ENCODE data around the gene MRPS34.

Gene MRPS34

DNA sequence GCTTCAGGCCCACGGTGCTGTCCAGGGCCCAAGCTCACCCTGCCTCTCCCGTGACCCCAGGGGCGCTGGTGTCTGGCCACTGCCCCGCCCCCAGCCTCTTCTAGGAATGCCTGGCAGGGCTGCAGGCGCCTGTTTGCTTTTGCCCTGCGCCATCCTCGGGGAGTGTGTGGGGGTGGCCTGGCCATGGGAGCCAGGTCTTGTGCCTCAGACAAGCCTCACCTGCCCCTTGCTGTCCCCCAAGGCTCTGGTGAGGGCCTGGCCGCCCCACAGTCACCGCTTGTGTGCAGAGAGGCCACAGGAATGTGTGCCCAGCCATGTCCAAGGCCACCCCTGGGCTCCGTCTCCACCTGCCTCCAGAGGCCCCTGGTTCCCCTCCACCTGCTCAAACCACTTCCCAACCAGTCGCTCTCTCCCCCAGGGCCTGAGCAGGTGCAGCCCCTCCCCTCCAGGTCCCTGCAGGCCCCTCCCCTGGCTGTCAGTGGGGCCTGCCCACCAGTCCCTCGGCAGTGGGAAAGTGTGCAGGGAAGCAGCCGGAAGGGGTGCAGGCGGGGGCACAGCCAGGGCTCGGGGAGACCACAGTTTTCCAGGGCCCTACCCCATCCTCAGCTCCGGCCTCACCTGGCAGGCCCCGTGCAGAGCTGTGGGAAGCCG, 21.4 kb upstream of the MRPS34 start:
- no peak for DNase-seq

DNA sequence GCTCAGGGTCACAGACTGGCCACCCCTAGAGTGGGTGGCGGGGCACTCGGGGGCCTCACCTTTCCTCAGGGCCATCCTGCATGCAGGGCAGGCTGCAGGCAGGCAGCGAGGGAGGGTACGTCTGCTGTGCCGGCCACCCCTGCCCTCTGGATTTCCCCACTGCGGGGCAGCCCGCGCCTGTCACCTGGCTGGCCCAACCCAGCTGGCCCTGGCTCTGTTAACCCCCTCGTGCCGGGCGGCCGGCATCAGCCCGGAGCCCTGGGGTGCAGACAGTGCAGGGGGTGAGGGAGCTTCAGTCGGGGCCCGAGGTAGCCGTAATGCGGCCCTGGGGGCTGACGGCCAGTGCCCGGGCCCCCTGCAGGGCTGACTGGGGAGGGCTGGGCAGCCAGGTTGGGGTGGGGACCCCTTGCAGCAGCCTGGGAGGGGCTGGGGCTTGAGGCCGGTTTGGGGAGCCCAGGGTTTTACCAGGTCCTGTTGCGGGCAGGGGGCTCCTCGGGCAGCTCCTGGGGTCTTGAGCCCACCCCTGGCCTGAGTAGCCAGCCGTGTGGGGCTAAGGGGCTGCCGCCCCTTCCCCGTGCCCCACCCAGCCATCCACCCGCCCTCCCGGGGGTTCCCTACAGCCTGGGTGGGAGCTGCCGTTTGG, 20.8 kb upstream of the MRPS34 start, which contains the start of gene IGFALS:
Gene IGFALS, minus strand, starts transcription at position 128 of the 643 bp plus-strand sequence. Its CDS starts 53 bp downstream, at position 75.
- no peak for DNase-seq

DNA sequence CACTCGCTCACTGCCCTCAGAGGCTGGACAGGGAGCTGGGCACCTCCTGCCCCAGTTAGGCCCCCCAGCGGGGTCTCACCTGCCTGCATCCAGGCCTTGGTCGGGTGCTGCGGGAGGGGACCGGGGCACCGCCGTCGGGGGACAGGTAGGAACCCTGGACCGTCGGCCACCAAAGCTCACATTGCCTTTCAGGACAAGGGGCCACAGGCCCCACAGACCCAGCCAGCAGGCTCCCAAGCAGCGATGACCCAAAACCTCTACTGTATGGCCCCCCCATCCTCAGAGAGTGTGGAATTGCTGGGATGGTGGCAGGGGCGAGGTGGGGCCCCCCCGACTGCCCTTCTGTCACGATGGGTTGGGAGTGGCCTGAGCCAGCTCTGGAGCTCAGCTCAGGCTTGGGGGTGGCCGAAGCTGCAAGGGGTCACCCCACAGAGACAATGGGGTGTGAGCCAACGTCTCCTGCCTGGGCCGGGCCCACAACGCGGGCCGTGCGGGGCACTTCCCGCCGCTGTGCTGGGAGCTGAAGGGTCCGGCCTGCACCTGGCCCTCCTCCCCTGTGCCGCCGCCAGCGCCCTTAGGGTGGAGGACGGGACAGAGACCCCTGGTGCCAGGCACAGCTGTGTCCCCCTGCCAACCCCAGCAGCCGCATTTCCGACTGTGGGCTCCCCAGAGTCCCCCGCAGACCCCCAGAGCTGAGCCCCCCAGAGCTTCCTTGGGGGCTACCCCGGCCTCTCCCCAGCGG, 20.1 kb upstream of the MRPS34 start:
- DNase-seq = no peak

DNA sequence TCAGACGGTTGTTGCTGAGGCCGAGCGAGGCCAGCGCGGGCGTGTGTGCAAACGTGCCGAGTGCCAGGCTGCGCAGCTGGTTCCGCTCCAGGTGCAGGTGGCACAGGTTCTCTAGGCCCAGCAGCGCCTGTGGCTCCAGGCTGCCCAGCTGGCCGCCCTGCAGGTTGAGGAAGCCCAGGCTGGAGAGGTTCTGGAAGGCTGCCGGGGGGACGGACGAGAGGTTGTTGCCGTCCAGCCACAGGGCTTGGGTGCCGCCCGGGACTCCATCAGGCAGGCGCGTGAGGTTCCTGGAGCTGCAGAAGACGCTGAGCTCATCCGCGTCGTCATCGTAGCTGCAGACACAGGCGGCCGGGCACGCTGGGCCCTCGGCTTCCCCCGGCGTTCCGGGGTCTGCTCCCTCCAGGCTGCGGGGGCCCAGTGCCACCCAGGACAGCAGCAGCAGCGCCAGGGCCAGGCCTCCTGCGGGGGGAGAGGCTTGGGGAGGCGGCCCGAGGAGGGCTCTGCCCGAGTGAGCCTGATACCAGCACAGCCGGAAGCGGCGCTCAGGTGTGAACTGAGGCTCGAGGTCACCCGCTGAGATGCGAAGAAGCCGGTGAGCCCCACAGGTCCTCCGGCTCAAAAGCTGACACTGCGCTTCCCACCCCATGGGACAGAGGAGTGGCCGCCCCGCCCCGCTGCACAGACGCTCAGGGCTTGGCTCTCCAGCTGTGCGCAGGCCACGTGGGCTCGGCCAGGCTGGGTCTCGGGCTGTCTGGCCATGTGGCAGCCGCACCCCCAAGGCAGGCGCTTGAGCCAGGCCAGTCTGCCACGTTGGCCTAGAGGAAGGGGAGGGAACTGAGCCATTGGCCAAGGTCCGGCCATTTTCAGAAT, 19.2 kb upstream of the MRPS34 start:
- no peak for DNase-seq

DNA sequence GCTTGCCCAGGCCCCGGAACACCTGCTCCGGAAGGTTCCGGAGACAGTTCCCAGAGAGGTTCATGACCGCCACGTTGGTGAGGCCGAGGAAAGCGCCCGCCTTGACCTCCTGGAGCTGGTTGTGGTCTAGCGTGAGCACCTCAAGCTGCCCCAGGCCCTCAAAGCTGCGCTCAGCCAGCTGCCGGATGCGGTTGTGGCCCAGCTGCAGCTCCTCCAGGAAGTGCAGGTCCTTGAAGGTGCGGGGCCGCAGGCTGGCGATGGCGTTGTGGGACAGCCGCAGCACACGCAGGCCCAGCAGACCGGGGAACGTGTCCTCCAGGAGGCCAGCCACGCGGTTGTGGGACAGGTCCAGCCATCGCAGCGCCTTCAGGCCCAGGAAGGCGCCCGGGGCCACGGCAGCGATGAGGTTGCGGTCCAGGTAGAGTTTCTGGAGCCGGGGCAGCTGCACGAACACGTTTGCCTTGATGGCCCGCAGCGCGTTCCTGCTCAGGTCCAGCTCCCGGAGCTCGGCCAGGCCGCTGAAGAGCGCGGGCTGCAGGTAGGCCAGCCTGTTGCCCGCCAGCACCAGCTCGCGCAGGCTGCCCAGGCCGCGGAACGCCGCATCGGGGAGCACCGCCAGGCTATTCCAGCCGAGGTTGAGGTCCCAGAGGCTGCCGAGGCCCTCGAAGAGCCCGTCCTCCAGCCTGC, 18.5 kb upstream of the MRPS34 start:
- DNase-seq = no peak

DNA sequence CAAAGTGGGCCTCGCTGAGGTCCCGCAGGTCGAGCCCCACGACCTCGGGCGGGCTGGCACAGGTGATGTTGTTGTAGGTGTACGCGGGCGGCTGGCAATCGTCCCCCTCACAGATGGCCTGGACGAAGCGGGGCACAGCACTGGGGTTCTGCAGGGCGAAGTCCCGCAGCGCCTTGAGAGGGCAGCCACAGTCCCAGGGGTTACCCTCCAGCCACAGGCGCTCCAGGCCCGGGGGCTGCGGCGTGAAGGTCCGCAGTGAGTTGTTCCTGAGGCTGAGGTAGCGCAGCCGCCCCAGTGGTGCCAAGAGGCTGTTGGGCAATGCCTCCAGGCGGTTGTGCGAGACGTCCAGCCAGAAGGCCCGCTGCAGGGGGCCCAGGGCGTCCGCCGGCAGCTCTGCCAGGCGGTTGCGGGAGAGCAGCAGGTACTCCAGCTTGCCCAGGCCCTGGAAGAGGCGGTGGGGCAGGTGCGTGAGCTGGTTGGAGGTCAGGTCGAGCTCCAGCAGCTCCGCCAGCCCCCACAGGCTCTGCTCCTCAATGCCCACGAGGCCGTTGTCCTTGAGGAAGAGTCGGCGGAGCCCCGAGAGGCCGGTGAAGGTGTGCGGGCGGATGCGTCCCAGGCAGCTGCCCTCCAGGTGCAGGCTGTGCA, 17.8 kb upstream of the MRPS34 start:
- DNase-seq = no peak

DNA sequence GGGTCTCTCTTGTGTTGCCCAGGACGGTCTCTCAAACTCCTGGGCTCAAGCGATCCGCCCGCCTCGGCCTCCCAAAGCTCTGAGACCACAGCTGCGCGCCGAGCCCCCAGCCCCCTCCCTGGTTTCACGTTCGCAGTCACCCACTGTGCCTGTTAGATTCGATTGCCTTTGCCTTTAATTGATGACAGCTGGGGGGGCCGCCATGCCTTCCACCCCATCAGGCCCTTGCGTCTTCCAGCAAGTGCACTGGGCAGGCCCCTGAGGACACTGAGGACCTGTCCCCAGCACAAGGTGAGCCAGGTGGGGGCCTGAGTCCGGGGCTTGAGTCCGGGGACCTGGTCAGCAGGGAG, 17.3 kb upstream of the MRPS34 start:
- no peak for DNase-seq

DNA sequence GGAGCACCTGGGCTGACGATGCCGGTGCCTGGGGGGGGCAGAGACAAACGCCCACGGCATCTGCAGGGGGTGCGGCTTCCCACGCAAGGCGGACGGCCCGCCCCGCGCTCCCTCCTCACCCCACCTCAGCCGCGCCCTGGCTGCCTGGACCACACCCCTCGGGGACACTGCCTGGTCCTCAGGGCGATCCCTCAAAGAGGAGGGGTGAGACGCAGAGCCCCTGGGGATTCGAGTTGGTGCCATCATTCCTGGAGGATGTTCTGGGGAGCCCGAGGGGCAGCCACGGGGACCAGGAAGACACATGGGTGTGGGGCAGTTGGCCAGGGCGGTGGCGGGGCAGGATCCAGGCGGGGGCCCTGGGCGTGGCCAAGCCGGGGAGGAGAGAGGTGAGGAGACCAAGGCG, 16.7 kb upstream of the MRPS34 start:
- DNase-seq = no peak

DNA sequence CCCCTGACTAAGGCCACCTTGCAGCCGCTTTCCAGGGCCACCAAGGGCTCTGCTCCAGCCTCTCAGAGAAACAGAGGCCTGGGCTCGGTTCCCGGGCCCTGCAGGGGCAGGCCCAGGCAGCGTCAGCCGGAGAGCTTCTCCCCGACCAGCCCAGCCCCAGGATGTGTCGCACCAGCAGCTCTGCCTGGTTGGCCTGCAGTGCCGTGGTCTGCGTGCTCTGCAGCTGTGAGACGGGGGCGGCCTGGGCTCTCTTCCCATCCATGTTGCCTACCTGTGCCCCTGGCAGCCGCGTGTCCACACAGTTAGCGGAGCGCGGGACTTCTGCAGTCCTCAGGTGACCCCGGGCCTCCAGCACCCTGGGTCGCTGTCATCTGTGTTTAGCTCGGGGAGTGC, 15.8 kb upstream of the MRPS34 start:
- DNase-seq = no peak

DNA sequence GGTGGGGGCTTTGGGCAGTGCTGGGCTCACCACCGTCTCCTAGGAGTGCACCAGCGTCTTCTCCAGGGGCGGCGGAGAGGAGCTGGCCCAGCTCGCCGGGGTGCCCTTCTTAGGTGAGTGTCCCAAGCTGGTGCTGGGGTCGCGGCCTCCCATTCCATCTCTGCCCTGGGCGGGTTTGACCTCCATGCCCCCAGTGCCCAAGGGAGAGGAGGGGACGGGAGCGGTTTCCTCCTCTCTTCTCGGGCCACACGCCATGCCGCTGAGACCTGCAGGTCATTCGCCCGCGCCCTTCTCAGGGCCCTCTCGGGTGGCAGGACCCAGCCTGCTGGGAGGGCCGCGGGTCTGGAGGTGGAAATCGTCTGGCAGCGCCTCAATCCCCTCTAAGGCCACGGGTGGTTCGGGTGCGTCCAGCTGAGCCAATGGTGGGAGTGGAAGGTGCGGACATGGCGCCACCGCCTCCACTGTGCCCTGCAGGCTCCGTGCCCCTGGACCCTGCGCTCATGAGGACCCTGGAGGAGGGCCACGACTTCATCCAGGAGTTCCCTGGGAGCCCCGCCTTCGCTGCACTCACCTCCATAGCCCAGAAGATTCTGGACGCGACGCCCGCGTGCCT, 15.3 kb upstream of the MRPS34 start:
- no peak for DNase-seq

DNA sequence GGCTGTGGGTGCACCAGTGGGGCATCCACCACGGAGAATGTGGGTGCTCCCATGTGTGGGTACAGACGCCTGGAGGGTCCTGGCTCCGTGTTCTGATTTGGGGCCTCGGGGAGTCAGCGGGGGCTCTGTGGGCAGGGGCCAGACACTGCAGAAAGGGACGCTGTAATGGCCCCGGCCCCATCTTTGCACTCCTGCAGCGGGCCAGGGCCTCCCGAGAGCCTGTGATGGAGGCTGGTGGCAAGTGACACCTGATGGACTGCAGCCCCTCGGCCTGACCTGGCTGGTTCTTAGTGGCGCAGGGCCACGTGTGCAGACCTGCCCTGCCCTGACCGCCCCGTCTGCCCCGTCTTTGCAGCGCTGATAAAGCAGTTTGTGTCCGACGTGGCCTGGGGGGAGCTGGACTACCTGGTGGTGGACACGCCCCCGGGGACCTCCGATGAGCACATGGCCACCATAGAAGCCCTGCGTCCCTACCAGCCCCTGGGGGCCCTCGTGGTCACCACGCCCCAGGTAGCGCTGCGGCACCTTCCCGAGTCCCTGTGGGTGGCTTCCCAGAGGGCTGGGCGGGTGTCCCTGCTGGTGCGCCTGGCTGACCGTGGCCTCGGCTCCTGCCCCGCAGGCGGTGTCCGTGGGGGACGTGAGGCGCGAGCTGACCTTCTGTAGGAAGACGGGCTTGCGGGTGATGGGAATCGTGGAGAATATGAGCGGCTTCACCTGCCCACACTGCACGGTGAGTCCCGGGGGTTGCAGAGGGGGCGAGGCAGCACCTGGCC, 14.6 kb upstream of the MRPS34 start:
- DNase-seq = no peak

DNA sequence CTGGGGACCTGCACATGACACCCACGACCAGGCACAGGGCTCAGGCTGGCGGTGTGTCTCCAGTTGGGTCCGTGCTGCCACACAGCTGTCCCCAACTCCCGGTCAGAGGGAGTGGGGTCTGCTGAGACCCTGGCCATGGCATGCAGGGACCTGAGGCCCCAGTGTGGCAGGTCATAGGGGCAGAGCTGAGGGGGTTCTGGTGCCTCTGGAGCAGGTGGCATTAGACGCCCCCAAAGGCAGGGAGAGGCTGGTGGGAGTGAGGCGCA, 14.1 kb upstream of the MRPS34 start:
- no peak for DNase-seq

DNA sequence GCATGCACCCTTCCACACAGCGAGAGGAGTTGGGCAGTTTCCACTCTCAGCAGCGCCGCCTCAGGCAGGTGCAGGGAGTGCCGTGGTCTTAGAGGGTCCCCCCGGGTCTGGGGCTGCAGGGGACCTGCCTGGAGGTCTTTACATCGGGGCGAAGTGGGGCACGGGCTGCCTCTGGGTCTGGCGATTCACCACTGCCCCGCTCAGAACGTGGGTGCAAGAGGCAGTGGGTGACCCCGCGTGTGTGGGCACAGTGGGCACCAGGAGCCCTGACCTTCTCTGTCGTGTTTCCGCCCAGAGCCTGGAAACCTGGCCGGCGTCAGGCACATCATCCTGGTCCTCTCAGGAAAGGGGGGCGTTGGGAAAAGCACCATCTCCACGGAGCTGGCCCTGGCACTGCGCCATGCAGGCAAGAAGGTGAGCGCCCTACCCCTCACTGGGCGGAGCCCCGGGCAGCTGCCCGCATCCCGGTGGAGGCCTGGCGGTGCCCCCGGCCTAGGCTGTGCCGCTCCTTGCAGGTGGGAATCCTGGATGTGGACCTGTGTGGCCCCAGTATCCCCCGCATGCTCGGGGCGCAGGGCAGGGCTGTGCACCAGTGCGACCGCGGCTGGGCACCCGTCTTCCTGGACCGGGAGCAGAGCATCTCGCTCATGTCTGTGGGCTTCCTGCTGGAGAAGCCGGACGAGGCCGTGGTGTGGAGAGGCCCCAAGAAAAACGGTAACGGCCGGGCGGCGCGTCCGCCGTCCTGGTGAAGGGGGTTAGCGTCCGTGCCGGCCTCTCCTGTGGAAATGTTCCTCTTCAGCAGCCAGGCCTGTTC, 13.5 kb upstream of the MRPS34 start:
- DNase-seq = no peak

DNA sequence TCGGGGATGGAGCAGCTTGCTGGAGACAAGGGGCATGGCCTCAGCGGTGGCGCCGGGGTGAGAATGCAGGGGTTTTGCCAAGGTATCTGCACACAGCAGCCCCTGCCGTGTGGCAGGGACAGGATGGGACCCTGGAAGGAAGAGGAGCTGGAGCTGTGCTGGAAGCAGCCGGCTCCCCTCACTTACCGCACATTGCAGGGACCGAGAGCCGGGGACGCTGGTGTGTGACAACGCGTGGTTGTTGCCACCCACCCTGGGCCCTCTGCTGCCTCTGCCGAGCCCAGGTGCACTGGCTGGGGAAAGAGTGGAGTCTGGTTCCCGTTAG, 12.9 kb upstream of the MRPS34 start:
- no peak for DNase-seq

DNA sequence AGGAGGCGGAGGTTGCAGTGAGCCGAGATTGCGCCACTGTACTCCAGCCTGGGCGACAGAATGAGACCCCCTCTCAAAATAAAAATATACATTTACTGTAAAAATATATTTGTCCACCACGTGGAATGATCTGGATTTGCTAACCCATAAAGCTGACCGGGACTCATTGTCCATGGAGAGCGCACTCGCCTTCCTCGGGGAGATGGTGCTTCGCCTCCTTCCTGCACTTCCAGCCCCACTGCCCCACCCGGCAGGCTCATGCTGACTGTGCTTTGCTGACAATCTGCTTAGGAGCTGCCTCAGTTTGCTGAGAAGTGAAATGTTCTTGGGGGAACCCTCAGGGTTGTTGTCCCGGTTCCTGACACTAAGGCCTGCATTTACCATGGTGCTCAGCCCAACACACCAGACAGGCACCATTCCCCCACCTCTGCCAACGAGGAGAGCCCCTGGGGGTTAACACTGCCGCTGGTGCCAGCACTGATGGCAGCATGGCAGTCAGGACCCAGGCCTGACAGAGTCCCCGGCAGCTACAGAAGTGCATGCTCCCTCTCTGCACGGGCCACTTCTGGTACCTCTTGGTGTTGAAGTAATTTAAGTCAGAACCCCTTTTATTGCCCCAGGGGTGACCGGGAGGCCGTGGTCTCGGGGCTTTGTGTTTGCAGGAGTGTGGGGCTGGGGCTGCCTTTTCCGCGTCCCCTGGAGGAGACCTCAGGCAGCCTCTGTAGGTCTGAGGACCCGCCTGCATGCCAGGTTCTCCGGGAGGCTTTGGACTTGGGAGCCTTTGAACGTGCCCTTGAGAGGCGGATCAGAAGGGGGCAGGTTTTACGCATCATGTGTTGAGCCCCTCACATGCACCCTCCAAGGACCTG, 12.3 kb upstream of the MRPS34 start:
- no peak for DNase-seq

DNA sequence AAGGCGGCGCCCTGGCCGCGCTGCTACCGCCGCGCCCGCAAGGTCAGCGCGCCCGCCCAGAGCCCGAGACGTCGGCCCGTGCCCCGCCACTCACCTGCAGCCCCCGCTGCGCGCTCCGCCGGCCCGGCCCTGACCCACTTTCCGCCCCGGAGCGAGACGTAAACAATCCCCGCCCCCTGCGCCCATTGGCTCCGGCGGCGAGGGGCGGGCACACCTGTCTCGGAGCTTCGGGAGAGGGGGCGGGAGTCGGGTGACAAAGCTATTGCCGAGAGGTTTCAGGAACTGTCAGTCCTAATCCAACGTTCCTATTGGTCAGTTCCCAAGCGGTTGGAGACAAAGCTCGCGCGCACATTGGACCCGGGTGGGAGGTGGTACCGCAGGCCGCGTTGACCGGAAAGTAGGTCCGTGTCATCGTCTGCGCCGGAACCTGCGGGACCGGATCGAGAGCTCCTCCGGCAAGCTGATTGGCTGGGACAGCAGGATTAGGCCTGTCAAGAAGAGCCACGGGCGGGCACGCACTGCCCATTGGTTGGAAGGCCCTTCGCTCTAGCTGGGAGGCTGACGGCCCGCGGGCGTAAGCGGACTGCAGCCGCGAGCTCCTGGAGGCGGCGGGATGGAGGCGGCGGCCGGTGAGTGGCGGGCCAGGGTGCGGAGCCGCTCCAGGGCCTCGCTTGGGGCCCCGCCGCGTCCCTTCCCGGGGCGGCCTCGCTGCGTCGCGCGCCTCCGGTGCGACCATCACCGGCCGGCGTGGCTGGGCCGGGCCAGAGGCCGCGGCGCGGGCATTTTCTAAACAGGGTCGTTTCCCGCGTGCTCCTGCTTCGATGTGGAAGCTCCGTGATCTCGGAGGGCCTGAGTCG, 9.7 kb upstream of the MRPS34 start, which contains the start of the genes NUBP2 and SPSB3:
Gene NUBP2, plus strand, starts transcription at position 553 of the 857 bp plus-strand sequence. Its CDS starts 61 bp downstream, at position 614.
Gene SPSB3, minus strand, starts transcription at position 164 of the 857 bp plus-strand sequence. CDS start 1,088 bp downstream, outside the sequence.
- DNase-seq = peak; percentile 98

DNA sequence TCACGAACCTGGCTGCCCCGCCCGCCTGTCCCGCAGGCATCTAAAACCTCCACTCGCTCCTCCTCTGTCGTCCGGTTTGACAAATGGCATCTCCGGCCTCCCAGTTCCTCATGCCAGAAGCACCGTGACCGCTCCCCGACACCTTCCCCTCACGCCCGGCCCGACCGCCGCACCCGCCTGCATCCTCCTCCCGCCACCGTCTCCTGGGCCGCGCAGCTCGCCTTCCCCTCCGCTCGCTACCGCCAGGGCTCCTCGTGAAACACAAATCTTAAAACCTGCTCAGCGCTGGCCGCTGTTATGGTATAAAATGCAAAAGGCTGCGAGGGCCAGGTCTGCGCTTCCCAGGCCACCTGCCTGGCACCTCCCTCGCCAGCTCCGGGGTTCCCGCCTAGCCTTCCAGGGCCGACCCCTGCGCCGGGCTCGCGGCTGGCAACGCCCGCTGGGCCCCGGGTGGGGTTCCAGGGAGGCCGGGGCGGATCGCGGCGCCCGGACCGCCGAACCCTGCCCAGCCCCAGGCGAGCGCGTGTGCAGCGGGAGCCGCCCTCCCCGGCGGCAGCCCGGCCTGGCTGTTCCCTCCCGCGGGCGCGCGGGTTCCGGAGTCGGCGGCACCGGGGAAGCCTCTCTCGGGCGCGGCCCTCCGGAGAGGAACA, 8.9 kb upstream of the MRPS34 start:
- DNase-seq = peak; percentile 41

Measured in CD4-positive, alpha-beta T cell treated with Interleukin-17A for 4 hours (primary cell).